ENCODE data around the gene DDX41.
"Not testable (repeated sequence)": the region's sequence is repeated elsewhere in the genome, so short reads cannot be mapped to it uniquely, and the experiment has no call there.

The DDX41 gene

GRCh38 chr5:177516601-177517568 lies at the start of gene DDX41:
DDX41 (minus strand) TSS chr5:177516961; CDS start chr5:177516945, 16 bp downstream.
- Mint-ChIP-seq H3K27ac (peak within 1 kb of the TSS; percentile 95), H3K36me3 (ENCODE audit: low read depth) (peaks cover 50% of the 10 kb centered on the region), H3K27me3 (ENCODE audit: low read depth) (no peaks in the 10 kb centered on the region)

GRCh38 chr5:177565046-177565445 lies 48.3 kb upstream of the DDX41 start:
- Mint-ChIP-seq H3K27ac (no peak overlapping the region), H3K9me3 (no peaks in the 10 kb centered on the region), H3K4me3 (no peak overlapping the region), H3K36me3 (ENCODE audit: low read depth) (no peaks in the 10 kb centered on the region), H3K4me1 (ENCODE audit: low read depth) (peaks cover 2% of the 10 kb centered on the region), H3K27me3 (ENCODE audit: low read depth) (peaks cover 5% of the 10 kb centered on the region)
- DNase-seq (ENCODE audit: low spot score): no peak

More at GRCh38 chr5:177516601-177517568, at the start of gene DDX41:
- peak within 1 kb of the TSS; percentile 94 for H3K4me3 Mint-ChIP-seq
- H3K4me1 Mint-ChIP-seq (ENCODE audit: low read depth): peaks cover 32% of the 10 kb centered on the region
- peak; percentile 98 for DNase-seq (ENCODE audit: low spot score)
- no peaks in the 10 kb centered on the region for H3K9me3 Mint-ChIP-seq

DNA sequence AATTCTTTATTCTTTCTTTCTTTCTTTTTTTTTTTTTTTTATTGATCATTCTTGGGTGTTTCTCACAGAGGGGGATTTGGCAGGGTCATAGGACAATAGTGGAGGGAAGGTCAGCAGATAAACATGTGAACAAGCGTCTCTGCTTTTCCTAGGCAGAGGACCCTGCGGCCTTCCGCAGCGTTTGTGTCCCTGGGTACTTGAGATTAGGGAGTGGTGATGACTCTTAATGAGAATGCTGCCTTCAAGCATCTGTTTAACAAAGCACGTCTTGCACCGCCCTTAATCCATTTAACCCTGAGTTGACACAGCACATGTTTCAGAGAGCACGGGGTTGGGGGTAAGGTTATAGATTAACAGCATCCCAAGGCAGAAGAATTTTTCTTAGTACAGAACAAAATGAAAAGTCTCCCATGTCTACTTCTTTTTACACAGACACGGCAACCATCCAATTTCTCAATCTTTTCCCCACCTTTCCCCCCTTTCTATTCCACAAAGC lies 42.7 kb upstream of the DDX41 start:
- H3K36me3 Mint-ChIP-seq (ENCODE audit: low read depth); DNase-seq (ENCODE audit: low spot score); H3K27ac Mint-ChIP-seq; H3K4me3 Mint-ChIP-seq; H3K27me3 Mint-ChIP-seq (ENCODE audit: low read depth); H3K9me3 Mint-ChIP-seq: not testable (repeated sequence)
- peaks cover 17% of the 10 kb centered on the region for H3K4me1 Mint-ChIP-seq (ENCODE audit: low read depth)

DNA sequence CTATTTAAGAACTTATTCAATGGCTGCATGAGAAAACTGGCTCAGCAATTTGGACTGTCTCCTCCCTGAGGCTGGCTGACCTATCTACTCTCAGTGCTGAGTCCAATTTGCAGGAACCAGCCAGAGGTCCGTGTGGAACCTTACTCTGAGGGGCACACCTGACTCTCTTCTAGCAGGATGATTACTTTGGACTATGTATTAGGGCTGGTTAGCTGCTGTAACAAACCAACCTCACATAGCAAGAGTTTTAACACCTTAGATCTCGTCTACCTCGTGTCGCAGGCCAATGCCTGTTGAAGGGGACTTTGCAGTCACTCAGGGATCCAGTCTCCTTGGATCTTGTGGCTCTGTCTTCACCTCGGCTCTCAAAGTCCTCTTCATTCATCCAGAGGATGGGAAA lies 41.0 kb upstream of the DDX41 start:
- Mint-ChIP-seq H3K9me3 (no peaks in the 10 kb centered on the region), H3K4me3 (no peak overlapping the region), H3K27me3 (ENCODE audit: low read depth) (no peaks in the 10 kb centered on the region), H3K4me1 (ENCODE audit: low read depth) (peaks cover 24% of the 10 kb centered on the region), H3K27ac (peak overlapping the region; percentile 78), H3K36me3 (ENCODE audit: low read depth) (peaks cover 3% of the 10 kb centered on the region)
- DNase-seq (ENCODE audit: low spot score): no peak

DNA sequence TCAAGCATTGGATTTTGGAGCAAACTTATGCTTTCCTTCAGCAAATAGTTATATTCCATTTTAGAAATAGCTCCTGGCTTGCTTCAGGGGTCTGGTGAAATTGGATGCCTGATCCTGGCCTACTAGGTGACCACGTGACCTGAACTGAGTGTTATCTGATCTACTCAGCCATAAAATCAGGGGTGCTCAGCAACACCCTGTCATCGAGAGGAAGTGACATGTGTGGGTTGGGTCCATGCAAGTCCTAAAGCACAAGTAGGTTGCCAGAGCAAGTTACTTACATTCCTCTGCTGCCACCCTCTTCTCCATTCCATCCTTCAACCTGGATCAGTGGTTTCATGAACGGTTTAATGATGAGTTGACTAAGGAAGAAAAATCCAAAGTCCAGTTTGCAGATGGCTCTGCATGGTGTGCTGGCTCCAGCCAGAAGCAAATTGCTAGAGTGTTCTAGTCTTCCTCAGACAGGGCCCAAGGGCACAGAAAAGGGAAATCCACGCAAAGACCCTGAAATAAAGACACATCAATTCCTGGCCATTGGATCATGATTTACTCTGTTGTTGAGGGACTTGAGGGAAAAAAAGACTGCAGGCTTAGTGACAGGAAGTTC lies 40.4 kb upstream of the DDX41 start:
- Mint-ChIP-seq H3K9me3 (no peaks in the 10 kb centered on the region), H3K4me3 (peak overlapping the region; percentile 42), H3K4me1 (ENCODE audit: low read depth) (peaks cover 27% of the 10 kb centered on the region), H3K27ac (peak overlapping the region; percentile 78), H3K27me3 (ENCODE audit: low read depth) (no peaks in the 10 kb centered on the region), H3K36me3 (ENCODE audit: low read depth) (peaks cover 7% of the 10 kb centered on the region)
- peak; percentile 17 for DNase-seq (ENCODE audit: low spot score)

DNA sequence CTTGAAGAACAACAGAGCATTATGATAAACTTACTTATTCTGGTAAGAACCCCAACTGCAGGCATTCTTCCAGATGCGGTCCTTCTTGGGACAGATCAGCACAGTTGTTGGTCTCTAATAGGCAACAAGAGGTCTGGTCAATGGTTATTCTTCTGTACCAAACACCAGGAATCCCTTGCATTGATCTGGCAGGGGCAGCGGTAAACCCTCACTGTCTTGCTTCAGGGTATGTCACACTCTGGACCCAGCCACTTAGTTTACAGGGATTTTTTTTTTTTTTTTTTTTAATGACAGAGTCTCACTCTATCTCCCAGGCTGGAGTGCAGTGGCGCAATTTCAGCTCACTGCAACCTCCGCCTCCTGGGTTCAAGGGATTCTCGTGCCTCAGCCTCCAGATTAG lies 38.9 kb upstream of the DDX41 start:
- Mint-ChIP-seq H3K9me3 (no peaks in the 10 kb centered on the region), H3K4me1 (ENCODE audit: low read depth) (peaks cover 29% of the 10 kb centered on the region), H3K4me3 (peak overlapping the region; percentile 89), H3K27ac (no peak overlapping the region), H3K36me3 (ENCODE audit: low read depth) (peaks cover 10% of the 10 kb centered on the region), H3K27me3 (ENCODE audit: low read depth) (no peaks in the 10 kb centered on the region)
- no peak for DNase-seq (ENCODE audit: low spot score)

DNA sequence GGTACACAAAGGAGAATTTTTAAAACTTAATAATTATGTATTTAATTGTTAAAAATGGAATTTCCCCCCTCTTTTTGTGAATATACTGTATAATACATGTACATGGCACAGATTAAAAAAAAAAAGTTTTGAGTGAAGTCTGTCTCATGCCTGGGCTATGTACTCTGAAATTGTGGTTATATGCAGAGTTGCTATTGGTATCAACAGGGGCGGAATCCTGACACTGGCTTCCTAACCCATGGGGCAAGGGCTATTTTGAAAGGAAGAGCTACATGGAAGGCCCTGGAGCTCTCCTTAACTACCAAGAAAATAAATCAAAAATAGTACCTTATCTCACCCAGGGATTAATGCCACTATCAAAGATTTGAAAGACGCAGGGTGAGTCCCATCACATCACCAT lies 38.5 kb upstream of the DDX41 start:
- H3K4me3 Mint-ChIP-seq: peak overlapping the region; percentile 89

GRCh38 chr5:177554474-177555111 lies 37.8 kb upstream of the DDX41 start, which contains the start of gene FAM193B:
FAM193B (minus strand) TSS chr5:177554563; CDS start chr5:177554458, 105 bp downstream.
- H3K36me3 Mint-ChIP-seq (ENCODE audit: low read depth): peaks cover 12% of the 10 kb centered on the region
- peak; percentile 94 for DNase-seq (ENCODE audit: low spot score)
- peak within 1 kb of the TSS; percentile 89 for H3K4me3 Mint-ChIP-seq
- H3K27me3 Mint-ChIP-seq (ENCODE audit: low read depth): no peaks in the 10 kb centered on the region
- H3K4me1 Mint-ChIP-seq (ENCODE audit: low read depth): peaks cover 31% of the 10 kb centered on the region
- no peaks in the 10 kb centered on the region for H3K9me3 Mint-ChIP-seq
- H3K27ac Mint-ChIP-seq: peak within 1 kb of the TSS; percentile 64

More for the DNA sequence above, 38.5 kb upstream of the DDX41 start:
- DNase-seq (ENCODE audit: low spot score): no peak
- peaks cover 11% of the 10 kb centered on the region for H3K36me3 Mint-ChIP-seq (ENCODE audit: low read depth)
- H3K9me3 Mint-ChIP-seq: no peaks in the 10 kb centered on the region
- peaks cover 30% of the 10 kb centered on the region for H3K4me1 Mint-ChIP-seq (ENCODE audit: low read depth)
- no peak overlapping the region for H3K27ac Mint-ChIP-seq
- H3K27me3 Mint-ChIP-seq (ENCODE audit: low read depth): no peaks in the 10 kb centered on the region

DNA sequence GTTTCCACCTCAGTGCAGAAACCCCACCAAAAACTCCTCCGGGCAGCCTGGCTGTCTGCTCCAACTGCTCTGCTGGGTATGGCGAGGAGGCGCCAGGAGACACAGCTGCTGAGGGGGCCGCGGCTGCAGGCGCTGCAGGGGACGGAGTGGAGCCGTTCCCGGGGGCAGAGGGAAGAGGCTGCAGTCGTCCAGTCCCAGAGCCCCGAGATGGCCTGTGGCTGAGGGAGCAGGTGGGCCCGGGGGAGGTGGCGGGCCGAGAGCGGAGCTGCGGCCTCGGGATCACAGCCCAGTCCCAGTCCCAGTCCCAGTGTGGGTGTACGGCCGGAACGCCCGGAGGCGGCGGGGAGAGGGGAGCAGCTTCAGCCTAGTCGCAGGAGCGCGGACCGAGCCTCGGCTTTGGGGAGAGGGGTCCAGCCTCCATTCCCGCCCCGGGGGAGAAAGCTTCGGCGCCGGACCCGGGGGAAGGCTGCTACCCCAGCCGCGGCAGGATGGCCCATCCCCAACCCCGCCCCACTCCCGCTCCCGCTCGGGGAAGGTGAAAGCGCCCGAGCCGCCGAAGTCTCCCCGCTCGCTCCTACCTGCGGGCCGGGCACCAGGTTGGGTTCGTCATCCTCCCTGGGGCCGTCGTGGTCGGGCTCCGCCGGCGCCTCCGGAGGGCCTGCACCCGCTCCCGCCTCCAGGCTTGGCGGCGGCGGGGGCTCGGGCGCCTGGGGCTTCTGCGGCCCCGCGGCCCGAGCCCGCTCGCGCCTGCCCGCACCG lies 37.1 kb upstream of the DDX41 start:
- H3K36me3 Mint-ChIP-seq (ENCODE audit: low read depth): peaks cover 12% of the 10 kb centered on the region
- peak overlapping the region; percentile 45 for H3K27ac Mint-ChIP-seq

DNA sequence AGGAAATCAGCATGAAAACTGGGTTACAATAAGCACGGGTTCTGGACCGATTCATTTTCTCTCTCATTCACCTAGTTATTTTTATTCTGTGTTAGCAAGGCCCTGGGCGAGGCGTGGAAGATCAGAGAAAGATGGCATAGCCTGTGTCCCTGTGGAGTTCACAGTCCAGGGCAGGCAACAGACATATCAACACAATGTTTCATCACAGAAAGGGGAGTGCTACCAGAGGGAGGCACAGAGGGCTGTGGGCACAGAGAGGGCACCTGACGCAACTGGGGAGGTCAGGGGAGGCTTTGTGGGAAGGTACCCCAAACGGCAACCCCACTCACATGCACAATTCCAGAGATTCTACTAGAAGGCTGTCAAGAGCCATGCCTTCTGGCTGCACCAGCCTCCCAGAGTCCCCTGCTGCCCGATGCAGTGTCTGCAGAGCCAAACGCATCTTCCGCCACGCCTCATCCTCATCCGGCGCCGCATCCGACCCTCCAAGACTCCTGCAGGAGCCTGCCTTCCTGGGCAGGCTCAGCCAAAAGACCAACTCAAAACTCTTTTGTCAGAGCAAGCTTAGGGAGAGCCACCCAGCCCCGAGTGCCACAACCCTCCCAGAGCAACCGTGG lies 36.2 kb upstream of the DDX41 start:
- H3K4me3 Mint-ChIP-seq: peak overlapping the region; percentile 78
- H3K27ac Mint-ChIP-seq: peak overlapping the region; percentile 72
- no peaks in the 10 kb centered on the region for H3K9me3 Mint-ChIP-seq
- DNase-seq (ENCODE audit: low spot score): no peak
- H3K4me1 Mint-ChIP-seq (ENCODE audit: low read depth): peaks cover 31% of the 10 kb centered on the region
- H3K36me3 Mint-ChIP-seq (ENCODE audit: low read depth): peaks cover 13% of the 10 kb centered on the region
- no peaks in the 10 kb centered on the region for H3K27me3 Mint-ChIP-seq (ENCODE audit: low read depth)

More for the DNA sequence above, 37.1 kb upstream of the DDX41 start:
- peak overlapping the region; percentile 78 for H3K4me3 Mint-ChIP-seq
- peak; percentile 29 for DNase-seq (ENCODE audit: low spot score)
- no peaks in the 10 kb centered on the region for H3K27me3 Mint-ChIP-seq (ENCODE audit: low read depth)
- no peaks in the 10 kb centered on the region for H3K9me3 Mint-ChIP-seq
- H3K4me1 Mint-ChIP-seq (ENCODE audit: low read depth): peaks cover 31% of the 10 kb centered on the region

GRCh38 chr5:177550122-177550521 lies 33.4 kb upstream of the DDX41 start:
- Mint-ChIP-seq H3K4me1 (ENCODE audit: low read depth) (peaks cover 22% of the 10 kb centered on the region), H3K9me3 (no peaks in the 10 kb centered on the region), H3K36me3 (ENCODE audit: low read depth) (peaks cover 15% of the 10 kb centered on the region), H3K4me3 (no peak overlapping the region), H3K27me3 (ENCODE audit: low read depth) (no peaks in the 10 kb centered on the region), H3K27ac (no peak overlapping the region)
- no peak for DNase-seq (ENCODE audit: low spot score)

DNA sequence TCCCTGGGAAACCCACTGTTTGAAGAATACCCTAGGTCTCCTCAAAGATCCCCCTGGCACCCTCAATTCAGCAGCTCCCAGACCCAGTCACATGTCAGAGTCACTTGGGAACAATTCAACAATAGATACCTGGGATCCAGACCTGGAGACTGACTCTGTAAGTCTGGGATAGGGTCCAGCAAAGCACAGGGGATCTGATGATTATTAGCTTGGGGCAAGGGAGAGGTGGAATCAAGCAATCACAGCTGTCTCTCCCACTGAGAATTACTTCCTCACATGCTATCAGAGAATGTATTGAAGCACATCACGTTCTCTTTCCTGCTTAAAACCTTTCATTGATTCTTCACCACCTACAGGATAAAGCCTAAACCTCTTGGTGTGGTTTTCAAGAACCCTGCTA lies 31.7 kb upstream of the DDX41 start:
- no peaks in the 10 kb centered on the region for H3K9me3 Mint-ChIP-seq
- H3K4me1 Mint-ChIP-seq (ENCODE audit: low read depth): peaks cover 15% of the 10 kb centered on the region
- H3K27me3 Mint-ChIP-seq (ENCODE audit: low read depth): no peaks in the 10 kb centered on the region
- no peak for DNase-seq (ENCODE audit: low spot score)
- no peak overlapping the region for H3K4me3 Mint-ChIP-seq
- peaks cover 15% of the 10 kb centered on the region for H3K36me3 Mint-ChIP-seq (ENCODE audit: low read depth)
- H3K27ac Mint-ChIP-seq: no peak overlapping the region

GRCh38 chr5:177547736-177548135 lies 31.0 kb upstream of the DDX41 start:
- no peak overlapping the region for H3K4me3 Mint-ChIP-seq
- H3K9me3 Mint-ChIP-seq: no peaks in the 10 kb centered on the region
- H3K4me1 Mint-ChIP-seq (ENCODE audit: low read depth): peaks cover 8% of the 10 kb centered on the region
- DNase-seq (ENCODE audit: low spot score): no peak
- H3K36me3 Mint-ChIP-seq (ENCODE audit: low read depth): peaks cover 11% of the 10 kb centered on the region
- H3K27me3 Mint-ChIP-seq (ENCODE audit: low read depth): no peaks in the 10 kb centered on the region
- H3K27ac Mint-ChIP-seq: no peak overlapping the region
